PC-3 (cell line): ENCODE data around the gene GRB7.

Experiments used
- EZH2 ChIP-seq: fragments of 300-600 bp; sonication (generic); IDR thresholded peaks from one replicate; pipeline ENCODE4 v1.6.1; 2017; ENCODE audit warnings: antibody characterized with exemption, mild to moderate bottlenecking, low read length; ENCODE audit not compliant: unreplicated experiment
- EZH2phosphoT487 ChIP-seq: fragments of 300-600 bp; sonication (generic); IDR thresholded peaks from 2 replicates; pipeline ENCODE4 v1.6.1; 2018; ENCODE audit warnings: mild to moderate bottlenecking, antibody characterized with exemption, low read length, borderline replicate concordance
- TF ChIP-seq, protein P1 (sequence below): fragments of 300-600 bp; sonication (generic); conservative IDR thresholded peaks from 2 replicates; pipeline ENCODE4 v1.5.1; 2017; ENCODE audit warnings: antibody characterized with exemption, low read depth, mild to moderate bottlenecking, low read length

DNA sequence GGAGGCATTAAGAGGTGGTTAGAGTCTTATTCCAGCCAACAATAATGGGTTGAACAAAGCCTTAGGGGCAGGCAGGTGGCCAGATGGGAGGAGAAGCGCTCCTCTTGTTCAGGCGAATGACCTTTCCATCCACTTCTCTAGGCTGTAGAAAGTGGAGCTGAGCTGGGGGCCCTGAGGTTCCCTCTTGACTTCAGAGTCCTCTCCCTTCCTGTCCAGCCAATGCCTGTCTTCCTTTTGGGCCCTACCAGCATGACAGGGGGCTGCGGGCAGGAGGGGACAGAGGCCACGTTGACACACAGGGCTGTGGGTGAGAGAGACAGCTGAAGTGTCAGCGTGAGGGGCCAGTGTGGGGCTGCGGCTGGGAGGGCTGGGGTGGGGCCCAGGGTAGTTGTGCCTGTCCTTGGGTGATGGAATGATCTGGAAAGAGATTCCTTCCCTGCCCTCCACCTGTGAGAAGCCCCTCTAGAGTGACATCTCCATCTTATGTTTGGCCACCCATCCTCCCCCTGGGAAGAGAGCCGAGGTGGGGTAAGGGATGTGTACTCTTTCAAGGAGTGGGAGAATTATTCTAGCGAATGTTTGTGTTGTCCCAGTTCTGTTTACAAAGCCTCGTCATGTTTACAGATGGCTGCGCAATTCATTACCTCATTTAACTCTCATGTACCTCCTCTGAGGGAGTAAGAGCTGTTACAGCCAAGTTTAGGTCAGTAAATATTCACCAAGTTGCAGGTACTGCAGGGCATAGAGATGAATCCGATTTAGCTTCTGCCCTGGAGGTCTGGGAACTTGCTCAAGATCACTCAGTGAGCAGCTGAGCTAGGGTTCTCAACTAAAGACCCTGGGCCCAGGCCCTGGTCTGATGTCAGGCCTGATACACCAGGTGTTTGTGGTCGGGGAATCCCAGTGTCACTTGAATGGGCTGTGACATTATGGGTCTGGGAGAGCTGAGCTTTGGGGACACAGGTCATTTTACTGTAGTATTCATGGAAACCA is 34.5 kb upstream of the GRB7 start:
- TF ChIP-seq, protein P1, sequence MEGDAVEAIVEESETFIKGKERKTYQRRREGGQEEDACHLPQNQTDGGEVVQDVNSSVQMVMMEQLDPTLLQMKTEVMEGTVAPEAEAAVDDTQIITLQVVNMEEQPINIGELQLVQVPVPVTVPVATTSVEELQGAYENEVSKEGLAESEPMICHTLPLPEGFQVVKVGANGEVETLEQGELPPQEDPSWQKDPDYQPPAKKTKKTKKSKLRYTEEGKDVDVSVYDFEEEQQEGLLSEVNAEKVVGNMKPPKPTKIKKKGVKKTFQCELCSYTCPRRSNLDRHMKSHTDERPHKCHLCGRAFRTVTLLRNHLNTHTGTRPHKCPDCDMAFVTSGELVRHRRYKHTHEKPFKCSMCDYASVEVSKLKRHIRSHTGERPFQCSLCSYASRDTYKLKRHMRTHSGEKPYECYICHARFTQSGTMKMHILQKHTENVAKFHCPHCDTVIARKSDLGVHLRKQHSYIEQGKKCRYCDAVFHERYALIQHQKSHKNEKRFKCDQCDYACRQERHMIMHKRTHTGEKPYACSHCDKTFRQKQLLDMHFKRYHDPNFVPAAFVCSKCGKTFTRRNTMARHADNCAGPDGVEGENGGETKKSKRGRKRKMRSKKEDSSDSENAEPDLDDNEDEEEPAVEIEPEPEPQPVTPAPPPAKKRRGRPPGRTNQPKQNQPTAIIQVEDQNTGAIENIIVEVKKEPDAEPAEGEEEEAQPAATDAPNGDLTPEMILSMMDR = no peak
- TF ChIP-seq EZH2phosphoT487 (no peak), EZH2 (no peak)
